DMS79 treated with DMSO at 0.1 percent for 48 hours (cell line): ENCODE data around the gene PARD3B.
A peak's percentile ranks its signal among the peaks of the same experiment; 100 is the strongest.

Source experiments
- DNase-seq: peaks from one replicate; lab custom pipeline; 2025; lab: John Stamatoyannopoulos, UW

PARD3B gene

GRCh38 chr2:204958371-204958770 lies 413.1 kb downstream of the PARD3B start:
- DNase-seq: no peak

GRCh38 chr2:204964414-204964813 lies 419.1 kb downstream of the PARD3B start:
- no peak for DNase-seq

- DNase-seq: peak; percentile 7
Measured at GRCh38 chr2:204966245-204966644, 421.0 kb downstream of the PARD3B start.

- DNase-seq: no peak
Measured at GRCh38 chr2:204967199-204967960, 422.1 kb downstream of the PARD3B start.

- DNase-seq: no peak
Measured at GRCh38 chr2:204971206-204971907, 426.1 kb downstream of the PARD3B start.

GRCh38 chr2:204972161-204972560 lies 426.9 kb downstream of the PARD3B start:
- DNase-seq: no peak

GRCh38 chr2:204972606-204973336 lies 427.5 kb downstream of the PARD3B start:
- no peak for DNase-seq

GRCh38 chr2:204973616-204974015 lies 428.3 kb downstream of the PARD3B start:
- DNase-seq: no peak

GRCh38 chr2:204974487-204974886 lies 429.2 kb downstream of the PARD3B start:
- DNase-seq: no peak

- DNase-seq: no peak
Measured at GRCh38 chr2:204977914-204978313, 432.6 kb downstream of the PARD3B start.

GRCh38 chr2:204982303-204982702 lies 437.0 kb downstream of the PARD3B start:
- DNase-seq: no peak

GRCh38 chr2:204984518-204984917 lies 439.2 kb downstream of the PARD3B start:
- DNase-seq: no peak

- no peak for DNase-seq
Measured at GRCh38 chr2:204986641-204987040, 441.4 kb downstream of the PARD3B start.

GRCh38 chr2:204988836-204989235 lies 443.6 kb downstream of the PARD3B start:
- DNase-seq: no peak

- DNase-seq: no peak
Measured at GRCh38 chr2:204989877-204990276, 444.6 kb downstream of the PARD3B start.

- DNase-seq: no peak
Measured at GRCh38 chr2:205001300-205001966, 456.2 kb downstream of the PARD3B start.

GRCh38 chr2:205002390-205002789 lies 457.1 kb downstream of the PARD3B start:
- DNase-seq: no peak

- DNase-seq: no peak
Measured at GRCh38 chr2:205003288-205003687, 458.0 kb downstream of the PARD3B start.

GRCh38 chr2:205010196-205010595 lies 464.9 kb downstream of the PARD3B start:
- DNase-seq: no peak

GRCh38 chr2:205011031-205011430 lies 465.8 kb downstream of the PARD3B start:
- DNase-seq: no peak

GRCh38 chr2:205012961-205013360 lies 467.7 kb downstream of the PARD3B start:
- no peak for DNase-seq

GRCh38 chr2:205013586-205013985 lies 468.3 kb downstream of the PARD3B start:
- no peak for DNase-seq
